Muscle of leg (tissue), 11 donors: ENCODE measurements around the gene SLC6A9. TPM values are rescaled to one million over a fixed set of nuclear protein-coding genes. Genes with fewer than 3 reads are reported as not detected.

ENCODE experiments used
- DNase-seq: peaks from one replicate; pipeline ENCODE4 v3.0.0; 2013
- H3K27ac ChIP-seq: one replicate; pipeline ENCODE4 v1.5.1; 2013; ENCODE audit warnings: mild to moderate bottlenecking, low read length, control low read depth
- H3K27me3 ChIP-seq: one replicate; pipeline ENCODE4 v1.6.1; 2013; ENCODE audit warnings: low read length; ENCODE audit not compliant: control insufficient read depth, insufficient read depth
- H3K36me3 ChIP-seq: one replicate; pipeline ENCODE4 v1.6.1; 2013; ENCODE audit warnings: low read length; ENCODE audit not compliant: control insufficient read depth, insufficient read depth
- H3K4me1 ChIP-seq: one replicate; pipeline ENCODE4 v1.6.1; 2013; ENCODE audit warnings: low read length; ENCODE audit not compliant: control insufficient read depth, insufficient read depth
- H3K4me3 ChIP-seq: one replicate; pipeline ENCODE4 v1.5.1; 2013; ENCODE audit warnings: low read length, control low read depth
- H3K9me3 ChIP-seq: replicated peaks from 2 replicates; pipeline ENCODE4 v1.6.1; 2013; ENCODE audit warnings: low read depth, low read length; ENCODE audit not compliant: control insufficient read depth
- WGBS: methylation state at CpG from one replicate; pipeline ENCODE4 v1.1.5; 2013; ENCODE audit warnings: missing lambda C conversion rate; ENCODE audit not compliant: insufficient coverage; 5-methylcytosine and 5-hydroxymethylcytosine counted together
- polyA plus RNA-seq, 8 donors: library from polyadenylated mRNA; unstranded; fragments of 120-200 nt; gene quantifications; one replicate each; pipeline versions ENCODE4 v1.2.1 to v1.2.3, GENCODE V29; 2013; ENCODE audit warnings: inconsistent platforms in 1 of 8, low replicate concordance in 1 of 8; ENCODE audit not compliant: insufficient read length in 8 of 8, insufficient read depth in 1 of 8
- total RNA-seq: library from RNA; stranded (reverse); fragments of 120-200 nt; gene quantifications from one replicate; pipeline ENCODE4 v1.2.4, GENCODE V29; 2013

SLC6A9 gene
- total and polyA plus RNA-seq, 9 donors: 1.6 to 5.5 (median 3.4) TPM

DNA sequence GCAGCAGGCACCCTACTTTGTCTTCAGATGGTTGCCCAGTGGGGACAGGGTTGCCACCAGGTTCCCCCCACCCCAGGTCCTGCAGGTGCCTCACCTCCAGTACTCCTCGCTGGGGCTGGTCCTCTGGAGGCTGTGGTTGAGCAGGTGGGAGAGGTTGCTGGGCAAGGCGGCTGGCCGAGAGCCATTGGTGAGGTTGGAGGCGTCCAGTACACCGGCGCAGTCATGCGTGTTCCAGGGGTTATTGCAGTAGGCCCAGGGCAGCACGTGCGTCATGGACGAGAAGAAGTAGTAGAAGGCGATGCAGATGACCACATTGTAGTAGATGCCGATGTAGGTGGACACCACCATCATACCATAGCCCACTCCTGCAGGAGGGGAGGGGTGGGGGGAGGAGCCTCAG is 23.0 kb downstream of the SLC6A9 start:
- H3K27me3 ChIP-seq: no peaks in the 10 kb centered on the region

DNA sequence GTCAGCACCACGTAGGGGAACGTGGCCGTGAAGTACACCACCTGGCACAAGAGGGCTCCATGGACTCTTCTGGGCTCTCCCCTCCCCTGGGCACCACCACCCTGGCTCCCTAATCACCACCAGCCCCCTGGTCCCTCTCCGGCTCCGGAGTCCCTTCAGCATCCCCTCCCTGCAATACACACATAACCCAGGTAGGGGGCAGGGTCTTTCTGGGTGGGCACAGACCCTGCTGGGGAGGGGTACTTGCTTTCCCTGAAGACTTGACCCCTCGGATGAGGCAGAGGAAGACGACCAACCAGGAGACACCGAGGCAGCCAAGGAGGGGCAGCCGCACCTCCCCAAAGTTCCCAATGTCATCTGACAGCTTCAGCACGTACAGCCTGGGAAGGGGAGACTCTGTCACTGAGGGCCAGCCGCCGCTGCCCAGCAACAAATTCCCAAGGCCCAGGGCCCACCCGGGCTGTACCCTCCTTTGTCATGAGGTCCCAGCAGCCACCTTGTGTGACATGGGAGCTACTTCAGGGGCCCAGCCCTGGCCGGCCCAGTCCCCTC is 28.6 kb downstream of the SLC6A9 start:
- peaks cover 9% of the 10 kb centered on the region for H3K4me1 ChIP-seq
- no peak overlapping the region for H3K4me3 ChIP-seq
- H3K27ac ChIP-seq: no peak overlapping the region
- H3K27me3 ChIP-seq: no peaks in the 10 kb centered on the region
- H3K36me3 ChIP-seq: no peaks in the 10 kb centered on the region
- no peaks in the 10 kb centered on the region for H3K9me3 ChIP-seq
- 78% methylated on average over 12 of the region's 14 CpGs for WGBS
- DNase-seq: no peak

More for the DNA sequence above, 23.0 kb downstream of the SLC6A9 start:
- peaks cover 5% of the 10 kb centered on the region for H3K4me1 ChIP-seq
- H3K9me3 ChIP-seq: no peaks in the 10 kb centered on the region
- DNase-seq: no peak
- 83% methylated on average over 2 of the region's 12 CpGs for WGBS
- no peak overlapping the region for H3K4me3 ChIP-seq
- H3K36me3 ChIP-seq: peaks cover 4% of the 10 kb centered on the region
- H3K27ac ChIP-seq: no peak overlapping the region

DNA sequence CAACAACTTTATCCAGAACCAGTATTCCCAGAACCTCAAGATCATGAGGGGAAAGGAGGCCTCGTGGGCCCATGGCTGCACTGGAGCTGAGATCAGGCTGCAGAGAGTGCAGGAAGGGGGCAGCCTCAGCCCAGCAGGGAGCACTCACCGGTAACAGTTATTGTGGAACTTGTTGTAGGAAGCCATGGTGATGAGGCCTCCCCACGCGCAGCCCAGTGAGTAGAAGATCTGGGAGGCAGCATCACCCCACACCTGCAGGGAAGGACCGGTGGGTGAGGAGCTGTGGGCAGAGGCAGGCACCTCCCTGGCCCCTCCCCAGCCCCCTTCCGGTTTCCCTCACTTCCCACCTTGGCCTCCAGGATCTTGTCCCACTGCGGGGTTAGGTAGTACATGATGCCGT is 29.1 kb downstream of the SLC6A9 start:
- WGBS: 84% methylated on average over 3 of the region's 8 CpGs
- H3K36me3 ChIP-seq: no peaks in the 10 kb centered on the region
- no peak overlapping the region for H3K4me3 ChIP-seq

DNA sequence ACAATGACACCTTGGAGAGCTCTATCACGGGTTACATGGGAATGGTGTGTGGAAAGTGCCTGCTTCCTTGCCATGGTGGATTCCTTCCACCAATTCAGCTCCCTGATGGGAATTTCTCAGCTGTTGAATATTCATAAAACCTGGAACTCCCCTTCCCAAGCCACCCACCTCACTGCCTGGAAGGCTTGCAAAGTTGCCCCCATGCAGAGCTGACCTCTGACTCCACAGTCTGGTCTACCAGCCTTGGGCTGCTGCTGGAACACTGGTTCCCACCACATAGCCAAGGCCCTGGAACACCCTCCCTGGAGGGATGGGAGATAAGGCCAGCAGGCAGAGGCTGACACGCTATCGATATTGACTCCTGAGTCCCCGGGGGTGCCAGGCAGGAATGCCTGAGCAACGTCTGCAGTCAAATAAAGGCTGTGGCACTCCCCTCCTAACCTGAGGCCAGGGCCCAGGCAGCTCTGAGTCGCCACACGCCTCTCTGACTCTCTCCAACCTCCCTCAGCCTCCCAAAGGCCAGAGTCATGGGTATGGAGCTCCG is 31.1 kb downstream of the SLC6A9 start:
- WGBS: 93% methylated on average over 3 of the region's 8 CpGs
- no peak overlapping the region for H3K27ac ChIP-seq
- peaks cover 23% of the 10 kb centered on the region for H3K4me1 ChIP-seq
- H3K9me3 ChIP-seq: no peaks in the 10 kb centered on the region
- no peaks in the 10 kb centered on the region for H3K36me3 ChIP-seq
- no peak overlapping the region for H3K4me3 ChIP-seq
- H3K27me3 ChIP-seq: no peaks in the 10 kb centered on the region
- DNase-seq: no peak

More for the DNA sequence above, 29.1 kb downstream of the SLC6A9 start:
- H3K9me3 ChIP-seq: no peaks in the 10 kb centered on the region
- peaks cover 14% of the 10 kb centered on the region for H3K4me1 ChIP-seq
- no peak overlapping the region for H3K27ac ChIP-seq
- no peaks in the 10 kb centered on the region for H3K27me3 ChIP-seq
- no peak for DNase-seq

DNA sequence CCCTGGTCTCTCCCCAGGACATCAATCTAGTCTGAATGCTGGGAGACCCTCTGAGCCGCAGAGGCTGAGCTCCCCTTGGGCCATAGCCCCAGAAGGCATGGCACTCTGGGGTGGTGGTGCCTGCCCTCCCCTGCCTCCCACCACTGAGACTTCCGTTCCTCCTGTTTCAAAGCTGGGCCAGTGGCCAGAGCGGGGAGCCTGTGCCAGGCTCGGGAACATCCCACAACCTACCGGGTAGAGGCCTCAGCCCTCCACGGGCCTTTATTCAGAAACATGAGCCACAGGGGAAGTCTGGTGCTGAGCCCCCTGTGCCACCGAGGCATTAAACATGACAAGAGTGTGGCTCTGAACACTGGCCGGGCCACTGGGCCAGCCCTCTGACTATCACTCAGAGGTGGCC is 31.8 kb downstream of the SLC6A9 start:
- DNase-seq: no peak
- Histone ChIP-seq H3K27ac (no peak overlapping the region), H3K36me3 (no peaks in the 10 kb centered on the region), H3K27me3 (no peaks in the 10 kb centered on the region), H3K4me1 (peaks cover 23% of the 10 kb centered on the region), H3K9me3 (no peaks in the 10 kb centered on the region), H3K4me3 (no peak overlapping the region)
- WGBS: 69% methylated on average over 8 of the region's 8 CpGs

DNA sequence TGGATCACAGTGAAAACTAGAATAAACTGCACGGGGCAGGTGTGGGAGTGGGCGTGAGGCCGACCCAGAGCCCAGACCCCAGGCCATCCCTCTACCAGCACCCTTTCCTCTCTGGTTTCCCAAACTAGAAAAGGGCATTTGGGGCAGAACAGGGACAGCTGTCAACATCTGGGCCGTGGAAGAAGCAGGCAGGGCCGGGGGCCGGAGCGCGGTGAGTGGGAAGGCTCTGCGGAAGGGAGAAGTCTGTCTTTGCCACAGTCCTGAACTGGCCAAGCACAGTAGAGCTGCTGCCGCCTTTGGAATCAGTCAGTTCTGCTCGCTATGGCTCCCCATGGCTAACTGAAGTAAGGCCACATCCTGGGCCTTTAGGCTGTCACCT is 33.3 kb downstream of the SLC6A9 start:
- Histone ChIP-seq H3K27ac (no peak overlapping the region), H3K36me3 (no peaks in the 10 kb centered on the region), H3K4me3 (no peak overlapping the region), H3K9me3 (no peaks in the 10 kb centered on the region), H3K4me1 (peaks cover 23% of the 10 kb centered on the region), H3K27me3 (no peaks in the 10 kb centered on the region)
- no peak for DNase-seq
- WGBS: 68% methylated on average over 10 of the region's 11 CpGs

DNA sequence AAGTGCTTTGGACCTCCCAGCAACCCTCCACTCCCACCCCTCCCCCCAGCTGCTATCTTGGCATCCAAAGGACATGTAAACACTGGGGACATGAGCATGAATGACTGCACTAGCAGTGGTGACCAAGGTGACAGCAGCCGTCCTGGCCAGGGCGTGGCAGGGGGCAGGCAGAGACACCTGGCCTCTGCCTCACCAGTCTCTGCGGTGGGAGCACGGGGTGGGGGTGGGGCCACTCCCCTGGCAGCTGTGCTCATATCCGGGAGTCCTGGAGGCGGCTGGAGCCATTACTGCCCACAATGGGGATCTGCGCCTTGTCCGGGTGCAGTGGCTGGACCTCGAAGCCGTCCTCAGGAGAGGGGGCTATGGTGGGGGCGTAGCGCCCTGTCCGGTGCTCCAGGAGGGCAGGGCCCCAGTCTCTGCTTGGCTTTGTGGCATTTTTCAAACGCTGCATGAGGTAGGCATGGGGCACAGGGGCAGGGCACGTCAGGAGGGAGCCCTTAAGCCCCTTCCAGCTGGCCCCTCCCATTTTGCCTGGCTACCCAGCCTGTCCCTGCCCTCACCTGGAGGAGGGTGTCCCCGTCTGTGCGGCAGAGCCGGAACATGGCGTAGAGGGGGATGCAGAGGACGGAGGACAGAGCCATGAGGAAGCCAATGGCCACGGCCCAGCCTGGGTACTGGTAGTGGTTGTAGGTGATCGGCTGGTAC is 33.8 kb downstream of the SLC6A9 start:
- 65% methylated on average over 19 of the region's 22 CpGs for WGBS
- no peak for DNase-seq
- Histone ChIP-seq H3K9me3 (no peaks in the 10 kb centered on the region), H3K27ac (no peak overlapping the region), H3K4me1 (peaks cover 23% of the 10 kb centered on the region), H3K27me3 (no peaks in the 10 kb centered on the region), H3K4me3 (no peak overlapping the region), H3K36me3 (no peaks in the 10 kb centered on the region)

DNA sequence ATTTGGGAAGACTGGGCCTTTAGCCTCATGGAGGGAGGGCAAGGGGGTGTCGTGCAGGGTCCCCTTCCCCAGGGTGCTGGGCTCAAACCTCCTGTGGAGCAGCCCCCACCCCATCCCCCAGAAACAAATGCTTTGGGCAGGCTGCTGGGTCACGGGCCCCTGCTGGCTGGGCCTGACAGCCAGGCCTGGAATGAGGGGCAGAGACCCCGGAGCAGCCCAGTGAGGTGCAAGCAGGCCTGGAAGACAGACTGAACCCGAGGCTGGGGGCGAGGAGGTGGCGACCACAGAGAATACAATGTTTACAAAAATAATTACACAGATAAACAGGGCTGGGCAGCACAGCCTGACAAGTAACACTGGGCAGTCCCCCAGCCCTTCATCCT is 34.5 kb downstream of the SLC6A9 start:
- no peak for DNase-seq
- WGBS: 60% methylated on average over 1 of the region's 6 CpGs
- H3K9me3 ChIP-seq: no peaks in the 10 kb centered on the region
- no peak overlapping the region for H3K4me3 ChIP-seq
- H3K27ac ChIP-seq: no peak overlapping the region
- H3K36me3 ChIP-seq: no peaks in the 10 kb centered on the region
- H3K27me3 ChIP-seq: no peaks in the 10 kb centered on the region
- H3K4me1 ChIP-seq: peaks cover 29% of the 10 kb centered on the region

DNA sequence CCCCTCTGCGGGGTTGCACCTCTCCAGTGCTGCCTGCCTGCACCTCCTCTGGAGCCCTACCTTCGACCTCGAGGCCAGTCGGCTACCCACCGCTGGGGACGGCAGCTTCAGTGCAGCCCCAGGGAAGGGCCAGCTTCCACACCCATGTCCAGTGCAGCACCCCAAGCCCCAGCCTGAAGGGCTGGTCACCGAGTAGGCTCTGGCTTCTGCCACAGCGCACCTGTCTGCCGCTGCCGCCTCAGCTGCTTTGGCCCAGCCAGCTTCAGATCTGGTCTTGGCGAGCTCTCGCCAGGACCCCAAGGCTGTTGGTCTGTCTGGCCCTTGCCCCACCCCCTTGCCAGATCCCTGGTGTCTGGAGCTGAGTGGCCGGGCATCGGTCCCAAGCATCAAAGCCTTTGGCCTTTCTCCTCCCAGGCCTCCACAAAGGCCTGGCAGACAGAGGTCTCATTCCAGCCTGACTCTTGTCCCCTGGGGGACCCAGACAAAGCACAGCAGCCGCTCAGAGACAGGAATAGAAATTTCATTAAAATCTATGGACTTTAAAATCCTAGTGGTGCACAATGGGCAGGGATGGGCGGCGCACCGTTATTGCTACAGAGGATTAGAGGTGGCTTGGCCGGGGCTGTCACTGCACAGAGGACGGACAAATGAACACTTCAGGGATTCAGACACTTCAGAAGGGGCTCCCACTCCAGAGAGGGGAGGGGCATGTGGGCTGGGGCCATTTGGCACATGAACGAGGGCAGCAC is 35.1 kb downstream of the SLC6A9 start:
- Histone ChIP-seq H3K9me3 (no peaks in the 10 kb centered on the region), H3K4me3 (no peak overlapping the region), H3K27me3 (no peaks in the 10 kb centered on the region), H3K27ac (no peak overlapping the region), H3K4me1 (peaks cover 32% of the 10 kb centered on the region), H3K36me3 (no peaks in the 10 kb centered on the region)
- DNase-seq: no peak
- WGBS: 67% methylated on average over 17 of the region's 21 CpGs
